Suppressor macrophage treated with lipopolysaccharide for 4 hours (primary cell): Measurements from ENCODE around the gene STXBP2.

ENCODE experiments used
- DNase-seq: peaks from one replicate; pipeline ENCODE4 v3.0.0-alpha.2; 2020

Gene STXBP2

GRCh38 chr19:7636691-7637373 is at the start of gene STXBP2:
Gene STXBP2 (plus strand): TSS chr19:7637110. CDS start chr19:7637150, 40 bp downstream.
- DNase-seq, result peak; percentile 89

DNA sequence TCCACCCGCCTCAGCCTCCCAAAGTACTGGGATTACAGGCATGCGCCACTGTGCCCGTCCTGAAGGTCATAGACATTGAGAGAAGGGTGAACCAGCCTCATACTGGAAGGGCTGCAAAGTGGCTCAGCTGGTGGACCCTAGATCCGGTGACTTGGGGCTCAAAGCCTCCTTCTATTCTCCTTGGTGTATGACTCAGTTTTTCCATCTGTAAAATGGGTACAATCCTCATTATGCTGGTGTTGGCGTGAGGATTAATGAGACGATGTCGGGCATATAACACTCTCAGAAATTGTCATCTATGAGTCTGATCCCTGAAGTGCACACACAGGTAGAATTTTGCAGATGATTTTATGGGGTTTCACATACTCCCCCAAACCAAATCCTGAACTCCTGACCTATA is 47.1 kb upstream of the STXBP2 start:
- DNase-seq, result no peak

GRCh38 chr19:7590256-7590655 is 46.7 kb upstream of the STXBP2 start:
- no peak for DNase-seq

GRCh38 chr19:7595466-7596133 is 41.3 kb upstream of the STXBP2 start, which contains the start of gene CAMSAP3:
Gene CAMSAP3 (plus strand): TSS chr19:7595863. CDS start chr19:7596003, 140 bp downstream.
- DNase-seq, result peak; percentile 3

DNA sequence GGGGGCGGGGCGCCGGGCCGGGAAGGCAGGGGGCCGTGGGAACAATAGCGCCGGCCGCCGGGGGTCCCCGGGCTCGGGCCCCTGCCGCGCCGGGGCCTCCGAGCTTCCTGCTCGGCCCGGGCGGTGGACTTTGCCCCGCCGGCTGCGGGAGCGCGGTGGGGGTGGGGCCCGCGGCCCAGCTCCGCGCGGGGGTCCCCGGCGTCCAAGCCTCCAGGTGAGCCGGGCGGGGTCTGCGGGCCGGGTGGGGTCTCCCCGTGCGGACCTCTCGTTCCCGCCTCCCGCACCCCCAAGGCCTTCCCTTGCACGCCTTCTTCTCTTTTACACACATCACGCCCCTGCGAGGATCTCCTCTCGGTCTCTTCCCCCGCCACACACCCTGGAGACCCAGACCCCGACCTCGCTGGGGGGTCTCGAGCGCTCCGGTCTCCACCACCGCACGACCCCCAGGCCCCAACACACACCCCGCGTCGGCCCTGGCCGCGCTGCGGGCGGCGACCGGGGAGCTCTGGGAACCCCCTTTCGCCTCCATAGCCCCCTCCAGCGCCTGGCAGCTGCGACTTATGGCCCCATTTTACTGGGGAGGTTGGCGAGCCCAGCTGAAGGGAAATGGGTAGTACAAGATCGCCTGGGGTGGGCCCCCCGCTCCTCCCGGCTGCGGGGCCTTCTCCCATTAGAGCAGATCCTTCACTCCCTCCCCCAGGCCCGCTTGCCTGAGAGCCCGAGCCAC is 40.5 kb upstream of the STXBP2 start:
- DNase-seq, result no peak

DNA sequence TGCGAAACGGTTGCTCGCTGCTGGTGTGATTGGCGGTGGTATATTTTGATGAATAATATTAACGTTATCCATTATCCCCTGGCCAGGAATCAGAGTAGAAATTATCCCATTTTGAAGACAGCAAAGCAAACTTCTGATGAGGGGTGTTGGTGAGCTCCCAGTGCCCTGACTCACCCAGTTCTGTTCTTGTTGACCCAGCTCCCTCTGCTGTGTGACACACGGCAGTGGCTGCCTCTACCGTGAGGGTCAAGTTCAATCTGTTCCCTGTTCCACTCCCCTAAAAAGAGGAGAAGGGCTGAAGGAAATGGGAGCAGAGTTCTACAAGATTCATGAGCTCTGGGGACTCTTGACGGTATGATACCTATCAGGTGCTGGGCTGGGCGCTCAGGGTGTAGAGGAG is 39.2 kb upstream of the STXBP2 start:
- no peak for DNase-seq

GRCh38 chr19:7598180-7598579 is 38.7 kb upstream of the STXBP2 start:
- DNase-seq, result no peak

DNA sequence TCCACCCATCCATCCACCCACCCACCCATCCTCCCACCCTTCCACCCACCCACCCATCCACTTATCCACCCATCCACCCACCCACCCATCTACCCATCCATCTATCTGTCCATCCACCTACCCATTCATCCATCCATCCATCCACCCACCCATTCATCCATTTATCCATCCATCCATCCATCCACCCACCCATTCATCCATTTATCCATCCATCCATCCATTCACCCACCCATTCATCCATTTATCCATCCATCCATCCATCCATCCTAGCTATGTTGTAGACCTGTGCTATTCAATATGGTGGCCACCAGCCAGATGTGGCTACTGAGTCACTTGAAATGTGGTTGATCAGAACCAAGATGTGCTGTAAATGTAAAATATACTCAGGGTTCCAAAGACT is 36.2 kb upstream of the STXBP2 start:
- DNase-seq, result no peak

- DNase-seq, result no peak
Measured at GRCh38 chr19:7602240-7602934, 34.5 kb upstream of the STXBP2 start.

- no peak for DNase-seq
Measured at GRCh38 chr19:7602935-7603497, 33.9 kb upstream of the STXBP2 start.

DNA sequence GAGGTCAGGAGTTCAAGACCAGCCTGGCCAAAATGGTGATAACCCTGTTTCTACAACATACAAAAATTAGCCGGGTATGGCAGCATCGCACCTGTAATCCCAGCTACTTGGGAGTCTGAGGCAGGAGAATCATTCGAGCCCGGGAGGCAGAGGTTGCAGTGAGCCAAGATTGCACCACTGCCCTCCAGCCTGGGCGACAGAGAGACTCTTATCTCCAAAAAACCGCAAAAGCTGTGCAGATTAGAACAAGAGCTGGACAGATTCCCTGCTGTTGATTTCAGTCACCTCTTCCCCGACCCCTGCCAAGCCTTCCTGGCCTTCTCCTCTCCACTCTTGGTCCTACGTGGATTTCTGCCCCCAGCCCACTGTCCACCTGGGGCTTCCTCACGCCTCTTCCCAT is 33.0 kb upstream of the STXBP2 start:
- no peak for DNase-seq

DNA sequence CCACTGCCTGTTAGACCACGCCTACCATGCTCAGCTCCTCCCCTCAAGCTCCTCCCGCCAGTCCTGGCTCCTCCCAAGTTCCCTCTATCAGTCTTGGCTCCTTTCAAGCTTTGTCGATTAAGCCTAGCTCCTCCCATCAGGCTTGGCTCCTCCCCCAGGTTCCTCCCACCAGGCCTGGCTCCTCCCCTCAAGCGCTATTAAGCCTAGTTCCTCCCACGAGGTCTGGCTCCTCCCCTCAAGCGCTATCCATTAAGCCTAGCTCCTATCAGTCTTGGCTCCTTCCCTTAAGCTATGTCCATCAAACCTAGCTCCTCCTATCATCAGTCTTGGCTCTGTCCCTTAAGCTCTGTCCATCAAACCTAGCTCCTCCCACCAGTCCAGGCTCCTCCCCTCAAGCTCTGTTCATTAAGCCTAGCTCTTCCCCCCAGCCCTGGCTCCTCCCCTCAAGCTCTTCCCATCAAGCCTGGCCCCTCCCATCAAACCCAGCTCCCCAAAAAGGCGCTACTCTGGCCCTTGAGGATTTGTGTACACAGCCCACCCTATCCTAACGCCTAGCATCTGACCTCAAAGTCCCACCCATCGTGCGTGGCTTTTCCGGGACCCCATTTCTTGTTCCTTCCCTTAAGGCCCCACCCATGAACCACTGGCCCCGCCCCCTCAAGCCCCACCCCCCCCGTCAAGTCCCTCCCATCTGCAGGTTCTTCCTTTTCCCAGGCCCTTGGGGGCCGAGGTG is 31.3 kb upstream of the STXBP2 start:
- DNase-seq, result peak; percentile 35

GRCh38 chr19:7606289-7606688 is 30.6 kb upstream of the STXBP2 start:
- DNase-seq, result no peak

GRCh38 chr19:7607212-7607873 is 29.6 kb upstream of the STXBP2 start:
- DNase-seq, result no peak

DNA sequence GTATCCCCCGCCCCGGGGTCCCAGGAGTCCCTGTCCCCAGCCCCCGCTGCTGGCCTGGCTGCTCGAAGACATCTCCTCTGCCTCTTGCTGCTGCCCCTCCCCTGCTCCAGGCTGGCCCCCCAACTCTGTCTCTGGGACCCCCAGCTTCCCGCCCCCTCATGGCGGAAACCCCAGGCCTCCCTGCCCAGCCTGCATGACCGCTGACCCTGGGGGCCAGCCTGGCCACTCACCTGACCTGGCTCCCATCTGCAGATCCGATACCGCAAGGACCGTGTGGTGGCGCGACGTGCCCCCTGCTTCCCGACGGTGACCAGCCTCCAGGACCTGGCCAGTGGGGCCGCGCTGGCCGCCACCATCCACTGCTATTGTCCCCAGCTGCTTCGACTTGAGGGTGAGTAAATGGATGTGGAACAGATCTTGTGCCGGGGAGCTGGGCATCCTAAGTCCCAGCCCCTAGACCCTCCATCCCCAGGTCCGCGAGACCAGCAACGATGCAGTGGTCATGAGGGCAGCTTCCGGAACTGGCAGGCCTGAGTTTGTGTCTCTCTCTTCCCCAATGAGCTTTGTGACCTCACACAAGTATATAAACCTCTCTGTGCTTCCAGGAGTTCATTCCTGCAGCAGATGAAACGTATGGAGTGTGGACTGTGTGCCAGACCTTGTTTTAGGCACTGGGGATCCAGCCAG is 28.9 kb upstream of the STXBP2 start:
- no peak for DNase-seq

DNA sequence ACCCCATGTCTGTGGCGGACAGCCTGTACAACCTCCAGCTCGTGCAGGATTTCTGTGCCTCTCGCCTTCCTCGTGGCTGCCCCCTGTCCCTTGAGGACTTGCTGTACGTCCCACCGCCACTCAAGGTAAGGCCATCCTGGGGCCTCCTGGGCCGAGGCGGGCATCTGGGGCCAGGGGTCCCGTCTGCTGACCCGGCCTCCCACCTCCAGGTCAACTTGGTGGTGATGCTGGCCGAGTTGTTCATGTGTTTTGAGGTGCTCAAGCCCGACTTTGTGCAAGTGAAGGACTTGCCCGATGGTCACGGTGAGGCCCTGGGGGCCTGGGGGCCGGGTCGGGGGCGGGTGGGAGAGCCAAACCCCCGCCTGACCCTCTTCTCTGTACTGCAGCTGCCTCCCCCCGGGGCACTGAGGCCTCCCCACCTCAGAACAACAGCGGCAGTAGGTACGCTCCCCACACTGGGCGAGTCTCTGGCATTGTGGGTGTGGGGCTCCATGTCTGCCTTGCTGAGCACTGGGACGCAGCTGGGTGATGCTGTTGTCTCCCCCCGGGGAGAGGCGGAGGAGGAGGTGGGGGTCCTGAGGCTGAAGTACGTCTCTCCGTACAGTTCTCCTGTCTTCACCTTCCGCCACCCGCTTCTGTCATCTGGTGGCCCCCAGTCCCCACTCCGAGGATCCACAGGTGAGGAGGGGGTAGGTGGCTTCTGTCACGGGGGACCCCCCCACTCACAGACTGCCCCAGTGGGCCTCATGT is 26.2 kb upstream of the STXBP2 start:
- DNase-seq, result no peak

- DNase-seq, result no peak
Measured at GRCh38 chr19:7611541-7612279, 25.2 kb upstream of the STXBP2 start.

DNA sequence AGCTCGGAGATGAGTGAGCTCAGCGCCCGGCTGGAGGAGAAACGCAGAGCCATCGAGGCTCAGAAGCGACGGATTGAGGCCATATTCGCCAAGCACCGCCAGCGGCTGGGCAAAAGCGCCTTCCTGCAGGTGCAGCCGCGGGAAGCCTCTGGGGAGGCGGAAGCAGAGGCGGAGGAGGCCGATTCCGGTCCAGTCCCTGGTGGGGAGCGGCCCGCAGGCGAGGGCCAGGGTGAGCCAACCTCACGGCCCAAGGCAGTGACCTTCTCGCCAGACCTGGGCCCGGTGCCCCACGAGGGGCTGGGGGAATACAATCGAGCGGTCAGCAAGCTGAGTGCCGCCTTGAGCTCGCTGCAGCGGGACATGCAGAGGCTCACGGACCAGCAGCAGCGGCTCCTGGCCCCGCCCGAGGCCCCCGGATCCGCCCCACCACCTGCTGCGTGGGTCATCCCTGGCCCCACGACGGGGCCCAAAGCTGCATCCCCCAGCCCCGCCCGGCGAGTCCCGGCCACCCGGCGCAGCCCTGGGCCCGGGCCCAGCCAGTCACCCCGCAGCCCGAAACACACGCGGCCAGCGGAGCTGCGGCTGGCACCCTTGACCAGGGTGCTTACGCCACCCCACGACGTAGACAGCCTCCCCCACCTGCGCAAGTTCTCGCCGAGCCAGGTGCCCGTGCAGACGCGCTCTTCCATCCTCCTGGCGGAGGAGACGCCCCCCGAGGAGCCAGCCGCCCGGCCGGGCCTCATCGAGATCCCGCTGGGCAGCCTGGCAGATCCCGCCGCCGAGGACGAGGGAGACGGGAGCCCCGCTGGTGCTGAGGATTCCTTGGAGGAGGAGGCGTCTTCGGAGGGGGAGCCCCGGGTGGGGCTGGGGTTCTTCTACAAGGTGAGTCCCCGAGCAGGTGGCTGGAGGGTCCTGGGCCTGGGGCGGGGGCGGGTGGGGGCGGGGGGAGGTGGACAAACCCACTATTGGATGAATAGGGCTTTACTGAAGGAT is 24.3 kb upstream of the STXBP2 start:
- no peak for DNase-seq
